OCI-LY1 (cell line): ENCODE measurements around the gene CHSY1.

Source experiments
- H2AFZ ChIP-seq: fragments of 200-600 bp; sonication (generic), shearing (Covaris generic); 2 replicates; pipeline ENCODE4 v1.6.0; 2014; ENCODE audit warnings: antibody characterized with exemption, mild to moderate bottlenecking, low read length
- H3F3A ChIP-seq: fragments of 200-600 bp; sonication (generic), shearing (Covaris generic); 2 replicates; pipeline ENCODE4 v1.6.0; 2014; ENCODE audit warnings: mild to moderate bottlenecking, antibody characterized with exemption, low read length, moderate library complexity; ENCODE audit not compliant: insufficient read depth
- H3K27ac ChIP-seq: fragments of 200-600 bp; sonication (generic); 2 replicates; pipeline ENCODE4 v1.5.1; 2014; ENCODE audit warnings: low read length, mixed run types, mild to moderate bottlenecking, low read depth; ENCODE audit not compliant: poor library complexity, severe bottlenecking
- H3K27me3 ChIP-seq: fragments of 200-600 bp; sonication (generic); 2 replicates; pipeline ENCODE4 v1.6.0; 2014; ENCODE audit warnings: antibody characterized with exemption, mild to moderate bottlenecking, low read length, moderate library complexity; ENCODE audit not compliant: insufficient read depth
- H3K36me3 ChIP-seq: fragments of 200-600 bp; sonication (generic); 2 replicates; pipeline ENCODE4 v1.6.1; 2014; ENCODE audit warnings: mild to moderate bottlenecking, antibody characterized with exemption, low read length, moderate library complexity, mixed read lengths; ENCODE audit not compliant: insufficient read depth
- H3K4me1 ChIP-seq: fragments of 200-600 bp; sonication (generic); 2 replicates; pipeline ENCODE4 v1.5.1; 2014; ENCODE audit warnings: mild to moderate bottlenecking, low read length, moderate library complexity; ENCODE audit not compliant: insufficient read depth, severe bottlenecking
- H3K4me2 ChIP-seq: fragments of 200-600 bp; sonication (generic), shearing (Covaris generic); 2 replicates; pipeline ENCODE4 v1.6.1; 2014; ENCODE audit warnings: low read length
- H3K4me3 ChIP-seq: fragments of 200-600 bp; sonication (generic); 2 replicates; pipeline ENCODE4 v1.5.1; 2014; ENCODE audit warnings: low read length, low read depth, mild to moderate bottlenecking, mixed read lengths; ENCODE audit not compliant: poor library complexity, severe bottlenecking
- H3K79me2 ChIP-seq: fragments of 200-600 bp; shearing (Covaris generic); 2 replicates; pipeline ENCODE4 v1.6.1; 2016; ENCODE audit warnings: mixed run types, low read length, mixed read lengths; ENCODE audit not compliant: insufficient read depth
- H3K9ac ChIP-seq: fragments of 200-600 bp; sonication (generic), shearing (Covaris generic); 2 replicates; pipeline ENCODE4 v1.6.1; 2014; ENCODE audit warnings: mild to moderate bottlenecking, low read length, mixed read lengths
- H3K9me2 ChIP-seq: fragments of 200-600 bp; sonication (generic), shearing (Covaris generic); 2 replicates; pipeline ENCODE4 v1.6.1; 2014; ENCODE audit warnings: low read depth, mild to moderate bottlenecking, low read length, mixed read lengths
- H3K9me3 ChIP-seq: fragments of 200-600 bp; shearing (Covaris generic); 2 replicates; pipeline ENCODE4 v1.6.1; 2014; ENCODE audit warnings: low read length, mixed read lengths
- H4K20me1 ChIP-seq: fragments of 200-600 bp; sonication (generic), shearing (Covaris generic); 2 replicates; pipeline ENCODE4 v1.6.0; 2016; ENCODE audit warnings: mild to moderate bottlenecking, low read length; ENCODE audit not compliant: insufficient read depth
- CTCF ChIP-seq: fragments of 200-600 bp; sonication (generic), shearing (Covaris generic); IDR thresholded peaks from 2 replicates; pipeline ENCODE4 v1.5.1; 2017; ENCODE audit warnings: mild to moderate bottlenecking, antibody characterized with exemption, low read length, moderate library complexity, mixed read lengths
- EZH2 ChIP-seq: fragments of 200-600 bp; sonication (generic), shearing (Covaris generic); IDR thresholded peaks from 2 replicates; pipeline ENCODE4 v1.8.0; 2017; ENCODE audit warnings: borderline replicate concordance, mixed run types, mild to moderate bottlenecking, antibody characterized with exemption, low read length, moderate library complexity, mixed read lengths

CHSY1 gene

GRCh38 chr15:101177866-101178265 is 74.0 kb downstream of the CHSY1 start:
- Histone ChIP-seq H3K9me2 (no peaks in the 10 kb centered on the region), H4K20me1 (no peaks in the 10 kb centered on the region), H3K4me2 (no peak overlapping the region), H3K9me3 (no peaks in the 10 kb centered on the region), H3K79me2 (no peaks in the 10 kb centered on the region), H3K27me3 (no peaks in the 10 kb centered on the region), H3K36me3 (peaks cover 14% of the 10 kb centered on the region), H3K27ac (no peak overlapping the region), H3K4me3 (no peak overlapping the region), H3K4me1 (no peaks in the 10 kb centered on the region), H3F3A (no peaks in the 10 kb centered on the region), H3K9ac (no peak overlapping the region), H2AFZ (no peak overlapping the region)
- TF ChIP-seq CTCF (no peak), EZH2 (no peak)

- H3K27me3 ChIP-seq = no peaks in the 10 kb centered on the region
- H3K9me3 ChIP-seq = no peaks in the 10 kb centered on the region
- H3K36me3 ChIP-seq = peaks cover 14% of the 10 kb centered on the region
- no peak overlapping the region for H3K4me2 ChIP-seq
- TF ChIP-seq EZH2 = no peak
- TF ChIP-seq CTCF = no peak
- H3K9me2 ChIP-seq = no peaks in the 10 kb centered on the region
- no peaks in the 10 kb centered on the region for H3K4me1 ChIP-seq
- no peak overlapping the region for H2AFZ ChIP-seq
- H3K79me2 ChIP-seq = no peaks in the 10 kb centered on the region
- no peaks in the 10 kb centered on the region for H3F3A ChIP-seq
- H3K4me3 ChIP-seq = no peak overlapping the region
- H3K27ac ChIP-seq = no peak overlapping the region
- H4K20me1 ChIP-seq = no peaks in the 10 kb centered on the region
- H3K9ac ChIP-seq = no peak overlapping the region
Observed at GRCh38 chr15:101176625-101177024, 75.2 kb downstream of the CHSY1 start.

GRCh38 chr15:101175401-101175800 is 76.4 kb downstream of the CHSY1 start:
- no peaks in the 10 kb centered on the region for H3K4me1 ChIP-seq
- no peak overlapping the region for H3K27ac ChIP-seq
- peaks cover 14% of the 10 kb centered on the region for H3K36me3 ChIP-seq
- H4K20me1 ChIP-seq = no peaks in the 10 kb centered on the region
- TF ChIP-seq CTCF = no peak
- no peak for TF ChIP-seq EZH2
- no peak overlapping the region for H2AFZ ChIP-seq
- no peaks in the 10 kb centered on the region for H3K9me3 ChIP-seq
- H3K27me3 ChIP-seq = no peaks in the 10 kb centered on the region
- no peak overlapping the region for H3K4me3 ChIP-seq
- no peak overlapping the region for H3K4me2 ChIP-seq
- no peak overlapping the region for H3K9ac ChIP-seq
- H3K9me2 ChIP-seq = no peaks in the 10 kb centered on the region
- H3F3A ChIP-seq = no peaks in the 10 kb centered on the region
- no peaks in the 10 kb centered on the region for H3K79me2 ChIP-seq
